Vagina (tissue), 2 donors: ENCODE measurements around the gene RBM46. TPM values are rescaled to one million over a fixed set of nuclear protein-coding genes. Genes with fewer than 3 reads are reported as not detected.

Experiments used
- DNase-seq, 2 donors: peaks; one replicate each; pipeline ENCODE4 v3.0.0-alpha.2; 2017; ENCODE audit errors: extremely low spot score in 2 of 2
- H3K27ac ChIP-seq: fragments of 200-600 bp; sonication (generic); one replicate; pipeline ENCODE4 v1.5.1; 2019
- H3K27me3 ChIP-seq: fragments of 200-600 bp; sonication (generic); one replicate; pipeline ENCODE4 v1.5.1; 2019
- H3K36me3 ChIP-seq, 2 donors: fragments of 200-600 bp; sonication (generic); one replicate each; pipeline ENCODE4 v1.5.1; 2017 to 2019
- H3K4me1 ChIP-seq: fragments of 200-600 bp; sonication (generic); one replicate; pipeline ENCODE4 v1.5.1; 2019
- H3K4me3 ChIP-seq, 2 donors: fragments of 200-600 bp; sonication (generic); 1 replicate in 1 of 2; 2 replicates in 1 of 2; pipeline ENCODE4 v1.5.1; 2016 to 2019
- H3K9me3 ChIP-seq: fragments of 200-600 bp; sonication (generic); one replicate; pipeline ENCODE4 v1.5.1; 2019
- CTCF ChIP-seq, 3 experiments: fragments of 450-650 bp in 2 of 3; fragments of 200-600 bp in 1 of 3; sonication (generic) in 1 of 3; IDR thresholded peaks; one replicate each; pipeline ENCODE4 v1.5.1; 2017 to 2019; ENCODE audit warnings: antibody characterized with exemption in 3 of 3, mild to moderate bottlenecking in 2 of 3, moderate library complexity in 2 of 3
- POLR2A ChIP-seq, 2 donors: fragments of 450-650 bp; IDR thresholded peaks; one replicate each; pipeline ENCODE4 v1.6.1; 2017; ENCODE audit warnings: antibody characterized with exemption in 2 of 2, mild to moderate bottlenecking in 2 of 2, moderate library complexity in 2 of 2
- POLR2AphosphoS5 ChIP-seq, 2 donors: sonication (generic); formaldehyde crosslinking; IDR thresholded peaks; one replicate each; pipeline ENCODE4 v1.9.0; 2017; ENCODE audit warnings: antibody characterized with exemption in 2 of 2, mild to moderate bottlenecking in 2 of 2, low read depth in 1 of 2; ENCODE audit not compliant: insufficient read depth in 1 of 2
- intact Hi-C: fragments of 100-400 bp; cut with DNase I; formaldehyde crosslinking; loops from one replicate; pipeline ENCODE4 v1.15.1; 2023
- total RNA-seq: library from RNA; depleted of rRNA; stranded (reverse); fragments of >200 nt; gene quantifications from one replicate; pipeline ENCODE4 v1.2.3, GENCODE V29; 2016

RBM46 gene
- total RNA-seq, 1 donor from 2014 or later = not detected

- Histone ChIP-seq H3K9me3 (no peaks in the 10 kb centered on the region), H3K4me3 (no peak overlapping the region), H3K36me3 (no peaks in the 10 kb centered on the region), H3K27me3 (no peaks in the 10 kb centered on the region), H3K27ac (no peak overlapping the region), H3K4me1 (no peaks in the 10 kb centered on the region)
- intact Hi-C loops = no loop called here
- no peak for TF ChIP-seq POLR2A (IDR thresholded peaks at IDR 0.05)
- TF ChIP-seq POLR2AphosphoS5 (IDR thresholded peaks at IDR 0.05; ENCODE audit: insufficient read depth in 1 of 2, low read depth in 1 of 2) = no peak
- no peak for TF ChIP-seq CTCF (IDR thresholded peaks at IDR 0.05)
- no peak for DNase-seq
Observed at GRCh38 chr4:154838694-154839093, 57.6 kb downstream of the RBM46 start.

GRCh38 chr4:154854362-154854761, 73.3 kb downstream of the RBM46 start:
- Histone ChIP-seq H3K27ac (no peak overlapping the region), H3K4me3 (no peak overlapping the region), H3K36me3 (no peaks in the 10 kb centered on the region), H3K4me1 (no peaks in the 10 kb centered on the region), H3K9me3 (no peaks in the 10 kb centered on the region), H3K27me3 (no peaks in the 10 kb centered on the region)
- no peak for TF ChIP-seq POLR2AphosphoS5 (IDR thresholded peaks at IDR 0.05; ENCODE audit: insufficient read depth in 1 of 2, low read depth in 1 of 2)
- no peak for TF ChIP-seq CTCF (IDR thresholded peaks at IDR 0.05)
- TF ChIP-seq POLR2A (IDR thresholded peaks at IDR 0.05) = no peak
- intact Hi-C loops = no loop called here
- no peak for DNase-seq

GRCh38 chr4:154858166-154858565, 77.1 kb downstream of the RBM46 start:
- no peak for DNase-seq
- no peaks in the 10 kb centered on the region for H3K4me1 ChIP-seq
- no peak overlapping the region for H3K27ac ChIP-seq
- no peak for TF ChIP-seq POLR2A (IDR thresholded peaks at IDR 0.05)
- no peak for TF ChIP-seq CTCF (IDR thresholded peaks at IDR 0.05)
- no peak for TF ChIP-seq POLR2AphosphoS5 (IDR thresholded peaks at IDR 0.05; ENCODE audit: insufficient read depth in 1 of 2, low read depth in 1 of 2)
- intact Hi-C loops = no loop called here
- H3K4me3 ChIP-seq = no peak overlapping the region
- H3K36me3 ChIP-seq = no peaks in the 10 kb centered on the region
- H3K9me3 ChIP-seq = no peaks in the 10 kb centered on the region
- no peaks in the 10 kb centered on the region for H3K27me3 ChIP-seq

GRCh38 chr4:154868414-154869194, 87.5 kb downstream of the RBM46 start:
- Histone ChIP-seq H3K4me1 (no peaks in the 10 kb centered on the region), H3K9me3 (no peaks in the 10 kb centered on the region), H3K4me3 (no peak overlapping the region), H3K27me3 (no peaks in the 10 kb centered on the region), H3K27ac (no peak overlapping the region), H3K36me3 (no peaks in the 10 kb centered on the region)
- TF ChIP-seq CTCF (IDR thresholded peaks at IDR 0.05) = no peak
- intact Hi-C loops = no loop called here
- DNase-seq = no peak

GRCh38 chr4:154869301-154869700, 88.2 kb downstream of the RBM46 start:
- TF ChIP-seq CTCF (IDR thresholded peaks at IDR 0.05) (no peak), POLR2AphosphoS5 (IDR thresholded peaks at IDR 0.05; ENCODE audit: insufficient read depth in 1 of 2, low read depth in 1 of 2) (no peak), POLR2A (IDR thresholded peaks at IDR 0.05) (no peak)
- H3K36me3 ChIP-seq = no peaks in the 10 kb centered on the region
- H3K27ac ChIP-seq = no peak overlapping the region
- DNase-seq = no peak
- intact Hi-C loops = no loop called here
- H3K4me1 ChIP-seq = no peaks in the 10 kb centered on the region
- H3K4me3 ChIP-seq = no peak overlapping the region
- H3K9me3 ChIP-seq = no peaks in the 10 kb centered on the region
- no peaks in the 10 kb centered on the region for H3K27me3 ChIP-seq
